A549 (cell line): ENCODE measurements around the gene GNG10.

Experiments
- BCL3 ChIP-seq: fragments of >200 bp; sonication (Bioruptor Twin); formaldehyde crosslinking; IDR thresholded peaks from 3 replicates; pipeline ENCODE4 v1.6.1; 2016
- BHLHE40 ChIP-seq: IDR thresholded peaks from 2 replicates; pipeline ENCODE4 v1.6.1; 2012; ENCODE audit warnings: low read depth, low read length, inconsistent platforms
- CTCF ChIP-seq: fragments of >200 bp; sonication (Bioruptor Twin); formaldehyde crosslinking; IDR thresholded peaks from 3 replicates; pipeline ENCODE4 v1.5.1; 2016
- EP300 ChIP-seq, 2 experiments: fragments of >200 bp; sonication (Bioruptor Twin); formaldehyde crosslinking; IDR thresholded peaks; 2 replicates in 1 of 2; 3 replicates in 1 of 2; pipeline ENCODE4 v1.6.1; 2016 to 2017
- MAZ ChIP-seq: fragments of 150-350 bp; IDR thresholded peaks from 2 replicates; pipeline ENCODE4 v1.6.1; 2014; ENCODE audit warnings: antibody characterized with exemption, low read depth, low read length, borderline replicate concordance
- POLR2A ChIP-seq: IDR thresholded peaks from 2 replicates; pipeline ENCODE4 v1.6.1; 2012; ENCODE audit warnings: mild to moderate bottlenecking, low read length
- RNF2 ChIP-seq: fragments of 200-600 bp; sonication (generic); IDR thresholded peaks from 2 replicates; pipeline ENCODE4 v1.6.1; 2016; ENCODE audit warnings: low read depth, mild to moderate bottlenecking, antibody characterized with exemption, moderate library complexity, borderline replicate concordance
- SMC3 ChIP-seq: fragments of >200 bp; sonication (Bioruptor Twin); formaldehyde crosslinking; IDR thresholded peaks from 3 replicates; pipeline ENCODE4 v1.6.1; 2018; ENCODE audit warnings: inconsistent platforms
- ZC3H11A ChIP-seq: fragments of 450-650 bp; IDR thresholded peaks from 2 replicates; pipeline ENCODE4 v1.6.1; 2014; ENCODE audit warnings: antibody characterized with exemption, mild to moderate bottlenecking
- TF ChIP-seq, protein P1 (sequence below): fragments of 150-350 bp; IDR thresholded peaks from 2 replicates; pipeline ENCODE4 v1.6.1; 2014; ENCODE audit warnings: low read depth, mild to moderate bottlenecking, low read length

- no peak for TF ChIP-seq CTCF
- no peak for TF ChIP-seq ZC3H11A
- no peak for TF ChIP-seq BCL3
- no peak for TF ChIP-seq POLR2A
- TF ChIP-seq BHLHE40 = no peak
- TF ChIP-seq SMC3 = no peak
- no peak for TF ChIP-seq MAZ
- TF ChIP-seq RNF2 = no peak
- TF ChIP-seq EP300 (IDR thresholded peaks at IDR 0.05) = no peak
- TF ChIP-seq, protein P1, sequence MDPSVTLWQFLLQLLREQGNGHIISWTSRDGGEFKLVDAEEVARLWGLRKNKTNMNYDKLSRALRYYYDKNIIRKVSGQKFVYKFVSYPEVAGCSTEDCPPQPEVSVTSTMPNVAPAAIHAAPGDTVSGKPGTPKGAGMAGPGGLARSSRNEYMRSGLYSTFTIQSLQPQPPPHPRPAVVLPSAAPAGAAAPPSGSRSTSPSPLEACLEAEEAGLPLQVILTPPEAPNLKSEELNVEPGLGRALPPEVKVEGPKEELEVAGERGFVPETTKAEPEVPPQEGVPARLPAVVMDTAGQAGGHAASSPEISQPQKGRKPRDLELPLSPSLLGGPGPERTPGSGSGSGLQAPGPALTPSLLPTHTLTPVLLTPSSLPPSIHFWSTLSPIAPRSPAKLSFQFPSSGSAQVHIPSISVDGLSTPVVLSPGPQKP = no peak
Observed at GRCh38 chr9:111712369-111712768, 51.0 kb downstream of the GNG10 start.
